A673 (cell line): ENCODE measurements around the gene BTRC. TPM values are rescaled to one million over a fixed set of nuclear protein-coding genes. Genes with fewer than 3 reads are reported as not detected.
"Not testable (repeated sequence)": the region's sequence is repeated elsewhere in the genome, so short reads cannot be mapped to it uniquely, and the experiment has no call there.

Source experiments
- BruUV-seq: library from RNA; stranded (reverse); fragments of 400-500 nt; replicated peaks from 2 replicates; lab custom pipeline; 2021; lab: Mats Ljungman, UMichigan
- CTCF ChIA-PET: fragments of 300-600 bp; sonication (Branson Sonifier 250); formaldehyde crosslinking; loops from one replicate; lab custom pipeline; 2022; ENCODE audit warnings: antibody characterized with exemption; lab: Charles Lee
- POLR2A ChIA-PET: fragments of 300-600 bp; sonication (Branson Sonifier 250); formaldehyde crosslinking; loops from one replicate; lab custom pipeline; 2022; ENCODE audit warnings: antibody characterized with exemption; ENCODE audit not compliant: low non-redundant PET; lab: Charles Lee
- DNase-seq: peaks from one replicate; pipeline ENCODE4 v3.0.0-alpha.2; 2015; ENCODE audit warnings: low spot score
- H3K27ac ChIP-seq: fragments of 200-600 bp; sonication (generic); 2 replicates; pipeline ENCODE4 v1.5.1; 2016; ENCODE audit warnings: mixed run types, low read depth, mild to moderate bottlenecking, mixed read lengths, antibody characterized with exemption, low read length; ENCODE audit not compliant: poor library complexity, severe bottlenecking
- H3K27me3 ChIP-seq: fragments of 200-600 bp; sonication (generic); replicated peaks from 2 replicates; pipeline ENCODE4 v1.6.1; 2017; ENCODE audit warnings: mixed run types, low read depth, mild to moderate bottlenecking, mixed read lengths, antibody characterized with exemption, low read length; ENCODE audit not compliant: insufficient read depth, poor library complexity
- H3K36me3 ChIP-seq: fragments of 200-600 bp; sonication (generic); 2 replicates; pipeline ENCODE4 v1.6.1; 2016; ENCODE audit warnings: mixed run types, mild to moderate bottlenecking, mixed read lengths, antibody characterized with exemption, low read length; ENCODE audit not compliant: insufficient read depth, poor library complexity, severe bottlenecking
- H3K4me1 ChIP-seq: fragments of 200-600 bp; sonication (generic); 2 replicates; pipeline ENCODE4 v1.6.1; 2017; ENCODE audit warnings: mixed run types, mild to moderate bottlenecking, mixed read lengths, antibody characterized with exemption, low read length; ENCODE audit not compliant: insufficient read depth, poor library complexity, severe bottlenecking
- H3K4me3 ChIP-seq: fragments of 200-600 bp; sonication (generic); 2 replicates; pipeline ENCODE4 v1.5.1; 2016; ENCODE audit warnings: low read depth, mixed run types, mild to moderate bottlenecking, mixed read lengths, low read length; ENCODE audit not compliant: poor library complexity, severe bottlenecking
- H3K9me3 ChIP-seq: fragments of 200-600 bp; sonication (generic); 2 replicates; pipeline ENCODE4 v1.6.1; 2016; ENCODE audit warnings: mixed run types, low read depth, mild to moderate bottlenecking, mixed read lengths, antibody characterized with exemption, low read length; ENCODE audit not compliant: poor library complexity, severe bottlenecking
- EZH2 ChIP-seq: fragments of 200-600 bp; sonication (generic); IDR thresholded peaks from 2 replicates; pipeline ENCODE4 v1.6.1; 2017; ENCODE audit warnings: borderline replicate concordance, low read depth, mild to moderate bottlenecking, mixed read lengths, antibody characterized with exemption, low read length; ENCODE audit not compliant: poor library complexity, severe bottlenecking
- intact Hi-C: fragments of 100-400 bp; cut with micrococcal nuclease; formaldehyde crosslinking; loops from one replicate; pipeline ENCODE4 v1.10.0; 2022; ENCODE audit not compliant: unreplicated experiment
- total RNA-seq: library from RNA; stranded (reverse); gene quantifications from 2 replicates; pipeline ENCODE4 v1.2.3, GENCODE V29; 2021
- TF ChIP-seq, protein P1 (sequence below): fragments of 300-800, 200-600 bp; sonication (generic); conservative IDR thresholded peaks from 2 replicates; pipeline ENCODE4 v1.5.1; 2017; ENCODE audit warnings: low read depth, mild to moderate bottlenecking, antibody characterized with exemption, low read length, moderate library complexity, mixed read lengths

Gene BTRC
- total RNA-seq, 1 experiment from 2014 or later = 22.6 TPM

DNA sequence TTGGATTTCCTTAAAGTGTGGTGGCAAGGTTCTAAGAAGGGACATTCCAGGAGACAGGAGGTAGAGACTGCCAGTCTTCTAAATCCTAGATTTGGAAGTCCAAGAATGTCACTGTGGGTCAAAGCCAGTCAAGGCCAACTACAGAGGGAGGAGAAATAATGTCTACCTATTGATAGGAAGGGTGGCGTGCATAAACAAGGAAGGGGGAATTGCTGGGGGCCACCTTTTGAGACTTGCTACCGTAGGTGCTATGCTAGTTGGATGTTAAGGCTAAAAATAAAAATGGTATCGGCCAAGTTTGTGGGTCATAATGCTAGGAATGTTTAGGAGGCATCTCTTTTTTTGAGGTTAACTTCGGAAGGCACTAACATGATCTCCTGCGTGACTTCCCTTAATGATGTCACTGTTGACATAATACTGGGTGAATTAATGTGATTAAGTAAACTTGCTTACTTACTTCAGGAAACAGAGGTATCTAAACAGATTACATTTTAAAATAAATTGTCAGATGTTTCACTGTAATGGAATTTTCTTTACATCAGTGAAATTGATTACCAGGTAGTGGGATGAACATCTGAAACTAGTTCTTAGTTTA, 4.8 kb downstream of the BTRC start:
- no peaks in the 10 kb centered on the region for H3K27me3 ChIP-seq
- TF ChIP-seq, protein P1, sequence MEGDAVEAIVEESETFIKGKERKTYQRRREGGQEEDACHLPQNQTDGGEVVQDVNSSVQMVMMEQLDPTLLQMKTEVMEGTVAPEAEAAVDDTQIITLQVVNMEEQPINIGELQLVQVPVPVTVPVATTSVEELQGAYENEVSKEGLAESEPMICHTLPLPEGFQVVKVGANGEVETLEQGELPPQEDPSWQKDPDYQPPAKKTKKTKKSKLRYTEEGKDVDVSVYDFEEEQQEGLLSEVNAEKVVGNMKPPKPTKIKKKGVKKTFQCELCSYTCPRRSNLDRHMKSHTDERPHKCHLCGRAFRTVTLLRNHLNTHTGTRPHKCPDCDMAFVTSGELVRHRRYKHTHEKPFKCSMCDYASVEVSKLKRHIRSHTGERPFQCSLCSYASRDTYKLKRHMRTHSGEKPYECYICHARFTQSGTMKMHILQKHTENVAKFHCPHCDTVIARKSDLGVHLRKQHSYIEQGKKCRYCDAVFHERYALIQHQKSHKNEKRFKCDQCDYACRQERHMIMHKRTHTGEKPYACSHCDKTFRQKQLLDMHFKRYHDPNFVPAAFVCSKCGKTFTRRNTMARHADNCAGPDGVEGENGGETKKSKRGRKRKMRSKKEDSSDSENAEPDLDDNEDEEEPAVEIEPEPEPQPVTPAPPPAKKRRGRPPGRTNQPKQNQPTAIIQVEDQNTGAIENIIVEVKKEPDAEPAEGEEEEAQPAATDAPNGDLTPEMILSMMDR = no peak
- no peak for TF ChIP-seq EZH2
- no TSS peak for BruUV-seq
- H3K36me3 ChIP-seq = no peaks in the 10 kb centered on the region
- intact Hi-C loops = no loop called here
- ChIA-PET CTCF (no interaction called here), POLR2A (no interaction called here)
- no peaks in the 10 kb centered on the region for H3K9me3 ChIP-seq
- H3K4me1 ChIP-seq = peaks cover 4% of the 10 kb centered on the region
- DNase-seq = no peak
- H3K4me3 ChIP-seq = no peak overlapping the region
- no peak overlapping the region for H3K27ac ChIP-seq

DNA sequence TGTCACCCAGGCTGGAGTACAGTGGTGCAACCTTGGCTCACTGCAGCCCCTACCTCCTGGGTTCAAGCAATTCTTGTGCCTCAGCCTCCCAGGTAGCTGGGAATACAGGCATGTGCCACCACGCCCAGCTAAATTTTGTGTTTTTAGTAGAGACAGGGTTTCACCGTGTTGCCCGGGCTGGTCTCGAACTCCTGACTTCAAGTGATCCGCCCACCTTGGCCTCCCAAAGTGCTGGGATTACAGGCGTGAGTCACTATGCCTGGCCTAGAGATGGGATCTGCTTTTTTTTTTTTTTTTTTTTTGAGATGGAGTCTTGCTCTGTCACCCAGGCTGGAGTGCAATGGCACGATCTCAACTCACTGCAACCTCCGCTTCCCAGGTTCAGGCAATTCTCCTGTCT, 6.1 kb downstream of the BTRC start:
- H3K4me1 ChIP-seq, H3K27ac ChIP-seq, H3K36me3 ChIP-seq, POLR2A ChIA-PET, H3K4me3 ChIP-seq, BruUV-seq, H3K9me3 ChIP-seq, H3K27me3 ChIP-seq, intact Hi-C loops, DNase-seq: not testable (repeated sequence)
- CTCF ChIA-PET = interaction anchor here (0.6 kb wide), 1 partner anchor 108 kb away, joined by 4 read pairs; no protein-coding TSS in a partner anchor

DNA sequence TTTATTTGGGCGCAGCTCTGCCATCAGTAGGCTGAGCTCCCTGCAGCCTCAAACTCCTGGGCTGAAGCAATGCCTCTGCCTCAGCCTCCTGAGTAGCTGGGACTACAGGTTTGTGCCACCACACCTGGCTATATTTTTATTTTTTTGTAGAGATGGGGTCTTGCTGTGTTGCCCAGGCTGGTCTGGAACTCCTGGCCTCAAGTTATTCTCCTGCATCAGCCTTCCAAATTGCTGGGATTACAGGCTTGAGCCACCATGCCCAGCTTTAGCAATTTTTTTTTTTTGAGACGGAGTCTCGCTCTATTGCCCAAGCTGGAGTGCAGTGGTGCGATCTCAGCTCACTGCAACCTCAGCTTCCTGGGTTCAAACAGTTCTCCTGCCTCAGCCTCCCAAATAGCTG, 6.9 kb downstream of the BTRC start:
- H3K27me3 ChIP-seq, H3K27ac ChIP-seq, DNase-seq, BruUV-seq, H3K4me3 ChIP-seq, CTCF ChIA-PET, H3K36me3 ChIP-seq, H3K9me3 ChIP-seq, H3K4me1 ChIP-seq, POLR2A ChIA-PET, intact Hi-C loops: not testable (repeated sequence)

DNA sequence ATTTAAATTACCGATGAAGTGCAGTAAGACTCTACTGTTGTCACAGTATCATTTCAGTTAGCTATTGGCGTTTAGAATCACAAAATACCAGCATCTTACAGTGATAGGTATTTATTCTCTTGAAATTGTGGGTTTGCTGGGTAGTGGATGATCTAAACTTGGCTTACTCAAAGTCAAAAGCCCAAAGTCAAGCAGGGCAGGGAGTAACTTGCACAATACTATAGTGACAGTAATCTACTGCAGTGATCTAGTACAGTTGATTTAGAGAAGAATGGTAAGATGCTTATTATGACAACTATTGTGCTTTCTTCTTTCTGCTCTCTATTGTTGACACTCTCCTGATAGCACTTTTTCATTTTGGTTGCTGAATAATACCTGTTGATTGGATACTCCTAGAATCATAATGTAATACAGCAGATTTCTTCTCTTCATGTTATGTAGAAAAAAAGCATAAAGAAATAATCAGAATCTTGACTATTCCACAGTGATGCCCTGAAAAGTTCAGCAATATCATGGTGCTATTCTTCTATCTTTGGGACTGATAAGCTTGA, 10.0 kb downstream of the BTRC start:
- H3K36me3 ChIP-seq = no peaks in the 10 kb centered on the region
- no peak for DNase-seq
- TF ChIP-seq EZH2 = no peak
- TF ChIP-seq, protein P1 = no peak
- no TSS peak for BruUV-seq
- peaks cover 7% of the 10 kb centered on the region for H3K4me1 ChIP-seq
- no peak overlapping the region for H3K4me3 ChIP-seq
- no peaks in the 10 kb centered on the region for H3K27me3 ChIP-seq
- ChIA-PET POLR2A (interaction anchor here (0.8 kb wide), 1 partner anchor 10 kb away, joined by 6 read pairs; no protein-coding TSS in a partner anchor), CTCF (no interaction called here)
- intact Hi-C loops = no loop called here
- no peaks in the 10 kb centered on the region for H3K9me3 ChIP-seq
- no peak overlapping the region for H3K27ac ChIP-seq
